Keratinocyte (primary cell): ENCODE results near the gene TNNT3. TPM values are rescaled to one million over a fixed set of nuclear protein-coding genes. Genes with fewer than 3 reads are reported as not detected.

ENCODE experiments used
- DNase-seq: peaks from one replicate; pipeline ENCODE4 v3.0.0-alpha.2; 2011; ENCODE audit warnings: low read depth, missing footprints, low spot score
- FAIRE-seq: peaks from 2 replicates; lab custom pipeline; 2011; peaks lifted over from hg19 to GRCh38; lab: Jason Lieb, UNC
- H2AFZ ChIP-seq: 2 replicates; pipeline ENCODE4 v1.6.0; 2012; ENCODE audit warnings: low read length, control low read depth, inconsistent platforms; ENCODE audit not compliant: control insufficient read depth
- H3K27ac ChIP-seq: 2 replicates; pipeline ENCODE4 v1.5.1; 2011; ENCODE audit warnings: low read length; ENCODE audit not compliant: control insufficient read depth, insufficient read depth
- H3K27me3 ChIP-seq: 3 replicates; pipeline ENCODE4 v1.6.0; 2011; ENCODE audit warnings: low read length; ENCODE audit not compliant: control insufficient read depth, insufficient read depth; ENCODE audit errors: extremely low read depth
- H3K36me3 ChIP-seq, 2 experiments: 2 replicates in 1 of 2; 3 replicates in 1 of 2; pipeline ENCODE4 v1.5.1; 2011; ENCODE audit warnings: low read length in 2 of 2, mild to moderate bottlenecking in 1 of 2; ENCODE audit not compliant: control insufficient read depth in 2 of 2, insufficient read depth in 2 of 2; ENCODE audit errors: extremely low read depth in 1 of 2
- H3K4me1 ChIP-seq: 3 replicates; pipeline ENCODE4 v1.5.1; 2011; ENCODE audit warnings: low read length; ENCODE audit not compliant: control insufficient read depth, insufficient read depth; ENCODE audit errors: extremely low read depth
- H3K4me2 ChIP-seq: 3 replicates; pipeline ENCODE4 v1.6.0; 2011; ENCODE audit warnings: low read depth, low read length; ENCODE audit not compliant: control insufficient read depth, insufficient read depth; ENCODE audit errors: extremely low read depth
- H3K4me3 ChIP-seq, 3 experiments: fragments of 200-600 bp in 1 of 3; sonication (generic) in 1 of 3; 2 replicates in 2 of 3; 3 replicates in 1 of 3; pipeline ENCODE4 v1.5.1; 2011 to 2016; ENCODE audit warnings: low read length in 3 of 3, mild to moderate bottlenecking in 3 of 3, control low read depth in 2 of 3, inconsistent platforms in 1 of 3, low read depth in 1 of 3, mixed read lengths in 1 of 3, mixed run types in 1 of 3, moderate library complexity in 1 of 3; ENCODE audit not compliant: control insufficient read depth in 2 of 3, insufficient read depth in 2 of 3; ENCODE audit errors: extremely low read depth in 1 of 3
- H3K79me2 ChIP-seq: 2 replicates; pipeline ENCODE4 v1.6.0; 2012; ENCODE audit warnings: low read length; ENCODE audit not compliant: control insufficient read depth, insufficient read depth
- H3K9ac ChIP-seq: 3 replicates; pipeline ENCODE4 v1.6.0; 2011; ENCODE audit warnings: low read length; ENCODE audit not compliant: control insufficient read depth, insufficient read depth; ENCODE audit errors: extremely low read depth
- H3K9me1 ChIP-seq: 3 replicates; pipeline ENCODE4 v1.6.0; 2011; ENCODE audit warnings: low read length; ENCODE audit not compliant: control insufficient read depth, insufficient read depth; ENCODE audit errors: extremely low read depth
- H3K9me3 ChIP-seq: 2 replicates; pipeline ENCODE4 v1.5.1; 2012; ENCODE audit warnings: low read depth, low read length; ENCODE audit not compliant: control insufficient read depth
- H4K20me1 ChIP-seq: 3 replicates; pipeline ENCODE4 v1.6.0; 2011; ENCODE audit warnings: low read length; ENCODE audit not compliant: control insufficient read depth, insufficient read depth; ENCODE audit errors: extremely low read depth
- EZH2 ChIP-seq: IDR thresholded peaks from one replicate; pipeline ENCODE4 v1.6.1; 2012; ENCODE audit warnings: inconsistent platforms, mild to moderate bottlenecking, low read length, moderate library complexity
- dilution Hi-C: fragments of 300-500 bp; cut with MboI; formaldehyde crosslinking; loops from one replicate; pipeline ENCODE4 v1.7.0; 2020; ENCODE audit warnings: low sequenced_read_pairs; ENCODE audit not compliant: extremely low pct_ligation_motif_present
- polyA plus RNA-seq, 5 experiments: library from polyadenylated mRNA; depleted of rRNA in 3 of 5; stranded (reverse) in 3 of 5; stranded (forward) in 1 of 5; unstranded in 1 of 5; fragments of >200 nt; gene quantifications; 1 replicate in 1 of 5; 2 replicates in 3 of 5; 3 replicates in 1 of 5; pipeline versions ENCODE4 v1.2.1 to v1.2.3, GENCODE V29; 2011 to 2012; ENCODE audit warnings: missing spikeins in 2 of 5, low read depth in 1 of 5, low replicate concordance in 1 of 5
- TF ChIP-seq, protein P1 (sequence below), 3 experiments: IDR thresholded peaks in 1 of 3; conservative IDR thresholded peaks in 1 of 3; optimal IDR thresholded peaks in 1 of 3; 2 replicates in 2 of 3; 3 replicates in 1 of 3; pipeline versions ENCODE3 to v1.5.1; 2011; ENCODE audit warnings: low read length in 3 of 3, mild to moderate bottlenecking in 3 of 3, moderate library complexity in 2 of 3, control low read depth in 1 of 3, inconsistent platforms in 1 of 3; ENCODE audit not compliant: insufficient read depth in 2 of 3; ENCODE audit errors: extremely low read depth in 1 of 3

The TNNT3 gene
- polyA plus RNA-seq, 1 donor (not counting 4 experiments of a cell fraction or from before 2014, with no cell fraction given), result 0.09 TPM

GRCh38 chr11:1894759-1895158 is 24.7 kb upstream of the TNNT3 start:
- H3K4me1 ChIP-seq, result no peaks in the 10 kb centered on the region
- H3K9me1 ChIP-seq, result no peaks in the 10 kb centered on the region
- dilution Hi-C loops, result no loop called here
- no peaks in the 10 kb centered on the region for H3K9me3 ChIP-seq
- H2AFZ ChIP-seq, result no peak overlapping the region
- H3K27ac ChIP-seq, result no peak overlapping the region
- H3K4me2 ChIP-seq, result no peak overlapping the region
- no peaks in the 10 kb centered on the region for H3K27me3 ChIP-seq
- no peak overlapping the region for H3K9ac ChIP-seq
- no peak for TF ChIP-seq EZH2
- TF ChIP-seq, protein P1, sequence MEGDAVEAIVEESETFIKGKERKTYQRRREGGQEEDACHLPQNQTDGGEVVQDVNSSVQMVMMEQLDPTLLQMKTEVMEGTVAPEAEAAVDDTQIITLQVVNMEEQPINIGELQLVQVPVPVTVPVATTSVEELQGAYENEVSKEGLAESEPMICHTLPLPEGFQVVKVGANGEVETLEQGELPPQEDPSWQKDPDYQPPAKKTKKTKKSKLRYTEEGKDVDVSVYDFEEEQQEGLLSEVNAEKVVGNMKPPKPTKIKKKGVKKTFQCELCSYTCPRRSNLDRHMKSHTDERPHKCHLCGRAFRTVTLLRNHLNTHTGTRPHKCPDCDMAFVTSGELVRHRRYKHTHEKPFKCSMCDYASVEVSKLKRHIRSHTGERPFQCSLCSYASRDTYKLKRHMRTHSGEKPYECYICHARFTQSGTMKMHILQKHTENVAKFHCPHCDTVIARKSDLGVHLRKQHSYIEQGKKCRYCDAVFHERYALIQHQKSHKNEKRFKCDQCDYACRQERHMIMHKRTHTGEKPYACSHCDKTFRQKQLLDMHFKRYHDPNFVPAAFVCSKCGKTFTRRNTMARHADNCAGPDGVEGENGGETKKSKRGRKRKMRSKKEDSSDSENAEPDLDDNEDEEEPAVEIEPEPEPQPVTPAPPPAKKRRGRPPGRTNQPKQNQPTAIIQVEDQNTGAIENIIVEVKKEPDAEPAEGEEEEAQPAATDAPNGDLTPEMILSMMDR (optimal IDR thresholded peaks at IDR 0.05 in 1 of 3, IDR thresholded peaks at IDR 0.05 in 1 of 3, conservative IDR thresholded peaks at IDR 0.05 in 1 of 3; ENCODE audit: extremely low read depth in 1 of 3, insufficient read depth in 2 of 3, low read length in 3 of 3), result no peak
- no peaks in the 10 kb centered on the region for H3K79me2 ChIP-seq
- FAIRE-seq, result no peak
- DNase-seq, result no peak
- H4K20me1 ChIP-seq, result no peaks in the 10 kb centered on the region
- no peaks in the 10 kb centered on the region for H3K36me3 ChIP-seq
- no peak overlapping the region for H3K4me3 ChIP-seq

GRCh38 chr11:1896468-1896867 is 23.0 kb upstream of the TNNT3 start:
- Histone ChIP-seq H3K4me2 (no peak overlapping the region), H2AFZ (no peak overlapping the region), H3K36me3 (no peaks in the 10 kb centered on the region), H3K27me3 (no peaks in the 10 kb centered on the region), H3K9me1 (no peaks in the 10 kb centered on the region), H3K27ac (no peak overlapping the region), H3K79me2 (no peaks in the 10 kb centered on the region), H4K20me1 (no peaks in the 10 kb centered on the region), H3K9me3 (no peaks in the 10 kb centered on the region), H3K4me1 (no peaks in the 10 kb centered on the region), H3K4me3 (no peak overlapping the region), H3K9ac (no peak overlapping the region)
- no peak for DNase-seq
- no peak for FAIRE-seq
- dilution Hi-C loops, result no loop called here
- no peak for TF ChIP-seq EZH2
- TF ChIP-seq, protein P1 (optimal IDR thresholded peaks at IDR 0.05 in 1 of 3, IDR thresholded peaks at IDR 0.05 in 1 of 3, conservative IDR thresholded peaks at IDR 0.05 in 1 of 3; ENCODE audit: extremely low read depth in 1 of 3, insufficient read depth in 2 of 3, low read length in 3 of 3), result no peak
